GM23338 (cell line): ENCODE measurements around the gene OR10A2. TPM values are rescaled to one million over a fixed set of nuclear protein-coding genes. Genes with fewer than 3 reads are reported as not detected.

ENCODE experiments used
- ATAC-seq: fragments of 200-7000 bp; cut with Tn5 transposase; 3 replicates; pipeline ENCODE4 v1.9.1; 2020
- DNase-seq: peaks from one replicate; pipeline ENCODE4 v3.0.0-alpha.2; 2015; ENCODE audit warnings: low spot score
- H2AFZ ChIP-seq: fragments of 200-600 bp; sonication (generic); 2 replicates; pipeline ENCODE4 v1.8.0; 2016; ENCODE audit warnings: antibody characterized with exemption, mild to moderate bottlenecking, moderate library complexity
- H3F3A ChIP-seq: fragments of 200-600 bp; sonication (generic); replicated peaks from 2 replicates; pipeline ENCODE4 v1.8.0; 2017; ENCODE audit warnings: antibody characterized with exemption, mixed run types, low read depth
- H3K27ac ChIP-seq: fragments of 200-600 bp; sonication (generic); 2 replicates; pipeline ENCODE4 v1.6.1; 2016; ENCODE audit warnings: low read depth
- H3K27me3 ChIP-seq: fragments of 200-600 bp; sonication (generic); 2 replicates; pipeline ENCODE4 v1.8.0; 2016; ENCODE audit warnings: mild to moderate bottlenecking, mixed run types, moderate library complexity; ENCODE audit not compliant: insufficient read depth
- H3K36me3 ChIP-seq: fragments of 200-600 bp; sonication (generic); 2 replicates; pipeline ENCODE4 v1.8.0; 2016; ENCODE audit warnings: mild to moderate bottlenecking; ENCODE audit not compliant: insufficient read depth
- H3K4me1 ChIP-seq: fragments of 200-600 bp; sonication (generic); 2 replicates; pipeline ENCODE4 v1.8.0; 2016; ENCODE audit warnings: mild to moderate bottlenecking, moderate library complexity; ENCODE audit not compliant: insufficient read depth
- H3K4me2 ChIP-seq: fragments of 200-600 bp; sonication (generic); 2 replicates; pipeline ENCODE4 v1.7.1; 2017; ENCODE audit warnings: mixed run types
- H3K4me3 ChIP-seq: fragments of 200-600 bp; sonication (generic); 2 replicates; pipeline ENCODE4 v1.6.1; 2016; ENCODE audit warnings: mixed run types
- H3K79me2 ChIP-seq: fragments of 200-600 bp; sonication (generic); replicated peaks from 2 replicates; pipeline ENCODE4 v1.8.0; 2017; ENCODE audit warnings: mild to moderate bottlenecking; ENCODE audit not compliant: insufficient read depth
- H3K9me2 ChIP-seq: fragments of 200-600 bp; sonication (generic); 2 replicates; pipeline ENCODE4 v1.8.0; 2017; ENCODE audit not compliant: insufficient read depth
- H4K20me1 ChIP-seq: fragments of 200-600 bp; sonication (generic); replicated peaks from 2 replicates; pipeline ENCODE4 v1.8.0; 2017; ENCODE audit warnings: mild to moderate bottlenecking; ENCODE audit not compliant: insufficient read depth
- H3K27ac Mint-ChIP-seq: 2 replicates; pipeline ENCODE4 v1.8.0; 2020; ENCODE audit warnings: inconsistent platforms, mild to moderate bottlenecking, moderate library complexity, mixed read lengths
- H3K27me3 Mint-ChIP-seq: 3 replicates; pipeline ENCODE4 v1.8.0; 2022; ENCODE audit warnings: low read depth, mild to moderate bottlenecking, moderate library complexity, mixed read lengths, inconsistent platforms; ENCODE audit not compliant: insufficient read depth, poor library complexity
- H3K36me3 Mint-ChIP-seq: 3 replicates; pipeline ENCODE4 v1.8.0; 2021; ENCODE audit warnings: low read depth, mild to moderate bottlenecking, inconsistent platforms, moderate library complexity, mixed read lengths
- H3K4me1 Mint-ChIP-seq: 3 replicates; pipeline ENCODE4 v1.8.0; 2020; ENCODE audit warnings: mild to moderate bottlenecking, inconsistent platforms, mixed read lengths
- H3K4me3 Mint-ChIP-seq: 3 replicates; pipeline ENCODE4 v1.8.0; 2021; ENCODE audit warnings: moderate library complexity, mild to moderate bottlenecking, inconsistent platforms, mixed read lengths
- H3K9me3 Mint-ChIP-seq: 3 replicates; pipeline ENCODE4 v1.8.0; 2020; ENCODE audit warnings: moderate library complexity, mild to moderate bottlenecking, inconsistent platforms, mixed read lengths
- CREB1 ChIP-seq: fragments of 250-450 bp; sonication (Bioruptor Pico); IDR thresholded peaks from 2 replicates; pipeline ENCODE4 v1.5.0; 2020; ENCODE audit warnings: low read depth, mild to moderate bottlenecking, moderate library complexity
- CTCF ChIP-seq, 2 experiments: fragments of 200-600 bp in 1 of 2; sonication (generic) in 1 of 2; conservative IDR thresholded peaks; 2 replicates each; pipeline versions ENCODE4 v1.5.1 to v1.6.1; 2016 to 2017; ENCODE audit warnings: antibody characterized with exemption in 2 of 2, low read depth in 2 of 2, mild to moderate bottlenecking in 2 of 2, moderate library complexity in 1 of 2
- EZH2 ChIP-seq: fragments of 200-600 bp; sonication (generic); IDR thresholded peaks from one replicate; pipeline ENCODE4 v1.8.0; 2017; ENCODE audit warnings: antibody characterized with exemption, mild to moderate bottlenecking, low read depth; ENCODE audit not compliant: unreplicated experiment
- JUNB ChIP-seq: IDR thresholded peaks from one replicate; pipeline ENCODE4 v1.6.1; 2016; ENCODE audit warnings: antibody characterized with exemption; ENCODE audit not compliant: unreplicated experiment
- NANOG ChIP-seq: IDR thresholded peaks from 2 replicates; pipeline ENCODE4 v1.6.1; 2016; ENCODE audit warnings: antibody characterized with exemption, borderline replicate concordance
- POLR2AphosphoS5 ChIP-seq: IDR thresholded peaks from 2 replicates; pipeline ENCODE4 v1.6.1; 2016; ENCODE audit warnings: antibody characterized with exemption, low read depth
- REST ChIP-seq: IDR thresholded peaks from one replicate; pipeline ENCODE4 v1.6.1; 2018; ENCODE audit warnings: antibody characterized with exemption; ENCODE audit not compliant: unreplicated experiment
- STAT1 ChIP-seq: IDR thresholded peaks from one replicate; pipeline ENCODE4 v1.6.1; 2016; ENCODE audit warnings: antibody characterized with exemption; ENCODE audit not compliant: unreplicated experiment
- ZNF114 ChIP-seq: fragments of 250-450 bp; sonication (Bioruptor Pico); IDR thresholded peaks from 2 replicates; pipeline ENCODE4 v1.5.0; 2020; ENCODE audit warnings: mild to moderate bottlenecking, moderate library complexity
- polyA plus RNA-seq: library from polyadenylated mRNA; unstranded; fragments of >200 nt; fragmentation: Nextera tagmentation; extraction: Ambion mirVana; gene quantifications from 2 replicates; pipeline ENCODE4 v1.2.1, GENCODE V29; 2016
- total RNA-seq: library from RNA; depleted of rRNA; stranded (reverse); fragments of >200 nt; shearing (Covaris generic); gene quantifications from 2 replicates; pipeline ENCODE4 v1.2.3, GENCODE V29; 2014

Gene OR10A2
- total and polyA plus RNA-seq, 2 experiments from 2014 or later = 0.27 TPM; not detected in 1

- TF ChIP-seq POLR2AphosphoS5 (no peak), CREB1 (CRISPR knock-in tag) (no peak), EZH2 (no peak), ZNF114 (CRISPR knock-in tag) (no peak), STAT1 (no peak), REST (no peak), NANOG (no peak), JUNB (no peak), CTCF (conservative IDR thresholded peaks at IDR 0.05; ENCODE audit: low read depth in 2 of 2) (no peak)
- no peaks in the 10 kb centered on the region for H3K79me2 ChIP-seq
- ATAC-seq (no peak), DNase-seq (no peak)
- no peaks in the 10 kb centered on the region for H3K36me3 ChIP-seq
- no peak overlapping the region for H2AFZ ChIP-seq
- H4K20me1 ChIP-seq = no peaks in the 10 kb centered on the region
- no peak overlapping the region for H3K4me3 Mint-ChIP-seq
- H3K9me2 ChIP-seq = 0 out of 2 replicates have a peak, but pooled peaks cover 5% of the 10 kb centered on the region
- no peak overlapping the region for H3K27ac ChIP-seq
- H3K27me3 ChIP-seq = no peaks in the 10 kb centered on the region
- H3K27ac Mint-ChIP-seq = no peak overlapping the region
- H3F3A ChIP-seq = no peaks in the 10 kb centered on the region
- H3K4me3 ChIP-seq = no peak overlapping the region
- no peaks in the 10 kb centered on the region; the same call in 1 of the 2 replicates for H3K4me1 ChIP-seq
- no peaks in the 10 kb centered on the region for H3K36me3 Mint-ChIP-seq
- H3K4me2 ChIP-seq = no peak overlapping the region
- 0 out of 3 replicates have a peak, but pooled peaks cover 2% of the 10 kb centered on the region for H3K4me1 Mint-ChIP-seq
- H3K27me3 Mint-ChIP-seq = no peaks in the 10 kb centered on the region
- peaks cover 5% of the 10 kb centered on the region; the same call in 1 of the 3 replicates for H3K9me3 Mint-ChIP-seq
Observed at GRCh38 chr11:6824136-6824823, 38.6 kb upstream of the OR10A2 start.

GRCh38 chr11:6825231-6825744 is 37.6 kb upstream of the OR10A2 start:
- Histone ChIP-seq H3F3A (no peaks in the 10 kb centered on the region), H3K27me3 (no peaks in the 10 kb centered on the region), H2AFZ (no peak overlapping the region; the same call in 1 of the 2 replicates), H3K79me2 (no peaks in the 10 kb centered on the region), H3K4me1 (no peaks in the 10 kb centered on the region; the same call in 1 of the 2 replicates), H3K4me3 (no peak overlapping the region), H3K4me2 (no peak overlapping the region), H4K20me1 (no peaks in the 10 kb centered on the region), H3K36me3 (no peaks in the 10 kb centered on the region), H3K9me2 (0 out of 2 replicates have a peak, but pooled peaks cover 5% of the 10 kb centered on the region), H3K27ac (no peak overlapping the region)
- ATAC-seq (no peak), DNase-seq (no peak)
- Mint-ChIP-seq H3K4me1 (0 out of 3 replicates have a peak, but pooled peaks cover 2% of the 10 kb centered on the region), H3K27ac (no peak overlapping the region), H3K9me3 (no peaks in the 10 kb centered on the region), H3K27me3 (no peaks in the 10 kb centered on the region), H3K36me3 (no peaks in the 10 kb centered on the region), H3K4me3 (no peak overlapping the region)
- TF ChIP-seq CTCF (conservative IDR thresholded peaks at IDR 0.05; ENCODE audit: low read depth in 2 of 2) = no peak
- TF ChIP-seq ZNF114 (CRISPR knock-in tag) = no peak
- no peak for TF ChIP-seq REST
- TF ChIP-seq CREB1 (CRISPR knock-in tag) = no peak
